HepG2 (cell line): Measurements from ENCODE around the gene AFG1L. TPM values are rescaled to one million over a fixed set of nuclear protein-coding genes. Genes with fewer than 3 reads are reported as not detected.

Experiments used
- BCLAF1 ChIP-seq: fragments of 450-650 bp; IDR thresholded peaks from 2 replicates; pipeline ENCODE4 v1.6.1; 2017; ENCODE audit warnings: mild to moderate bottlenecking
- CHCHD3 ChIP-seq: sonication (generic); formaldehyde crosslinking; IDR thresholded peaks from 2 replicates; pipeline ENCODE4 v1.8.0; 2022; ENCODE audit warnings: mild to moderate bottlenecking, missing genetic modification reagents, moderate library complexity
- FOXK2 ChIP-seq: fragments of 450-650 bp; IDR thresholded peaks from 2 replicates; pipeline ENCODE4 v1.6.1; 2016
- HNRNPK ChIP-seq: fragments of 200-400 bp; formaldehyde crosslinking; IDR thresholded peaks from 2 replicates; pipeline ENCODE4 v1.6.1; 2018; ENCODE audit warnings: low read length, low read depth, moderate library complexity, mild to moderate bottlenecking; ENCODE audit not compliant: poor library complexity, severe bottlenecking
- IKZF5 ChIP-seq: IDR thresholded peaks from 2 replicates; pipeline ENCODE4 v1.6.1; 2018; ENCODE audit warnings: missing genetic modification reagents, mild to moderate bottlenecking, missing compliant biosample characterization
- MXD1 ChIP-seq: sonication (generic); formaldehyde crosslinking; IDR thresholded peaks from 2 replicates; pipeline ENCODE4 v1.4.0; 2020; ENCODE audit warnings: mild to moderate bottlenecking, missing genetic modification reagents
- MYNN ChIP-seq: sonication (generic); formaldehyde crosslinking; IDR thresholded peaks from 2 replicates; pipeline ENCODE4 v1.4.0; 2020; ENCODE audit warnings: mild to moderate bottlenecking, low read depth, missing genetic modification reagents
- NBN ChIP-seq: fragments of 450-650 bp; conservative IDR thresholded peaks from 2 replicates; pipeline ENCODE4 v1.6.1; 2017
- NR1H2 ChIP-seq: sonication (generic); formaldehyde crosslinking; IDR thresholded peaks from 2 replicates; pipeline ENCODE4 v1.8.1; 2022; ENCODE audit warnings: low read depth, missing genetic modification reagents, borderline replicate concordance
- PRDM4 ChIP-seq: sonication (generic); formaldehyde crosslinking; IDR thresholded peaks from 2 replicates; pipeline ENCODE4 v1.9.0; 2021; ENCODE audit warnings: missing genetic modification reagents, borderline replicate concordance
- RARG ChIP-seq: sonication (generic); formaldehyde crosslinking; IDR thresholded peaks from 2 replicates; pipeline ENCODE4 v1.4.0; 2020; ENCODE audit warnings: low read depth, mild to moderate bottlenecking, missing genetic modification reagents
- SNRNP70 ChIP-seq: fragments of 200-400 bp; formaldehyde crosslinking; IDR thresholded peaks from 2 replicates; pipeline ENCODE4 v1.6.1; 2017; ENCODE audit warnings: mild to moderate bottlenecking, low read depth, low read length, moderate library complexity
- SOX5 ChIP-seq: IDR thresholded peaks from 2 replicates; pipeline ENCODE4 v1.6.1; 2016; ENCODE audit warnings: borderline replicate concordance
- XBP1 ChIP-seq: sonication (generic); formaldehyde crosslinking; IDR thresholded peaks from 2 replicates; pipeline ENCODE4 v1.5.0; 2020; ENCODE audit warnings: missing genetic modification reagents
- ZBTB33 ChIP-seq: sonication (generic); formaldehyde crosslinking; IDR thresholded peaks from 2 replicates; pipeline ENCODE4 v1.4.0; 2020; ENCODE audit warnings: missing genetic modification reagents
- ZNF281 ChIP-seq: sonication (generic); formaldehyde crosslinking; IDR thresholded peaks from 2 replicates; pipeline ENCODE4 v1.4.0; 2020; ENCODE audit warnings: missing genetic modification reagents, borderline replicate concordance
- ZNF737 ChIP-seq: sonication (generic); formaldehyde crosslinking; IDR thresholded peaks from 2 replicates; pipeline ENCODE4 v1.5.0; 2020; ENCODE audit warnings: missing genetic modification reagents, mild to moderate bottlenecking, borderline replicate concordance
- polyA plus RNA-seq, 8 experiments: library from polyadenylated mRNA; depleted of rRNA in 3 of 8; stranded (reverse) in 7 of 8; unstranded in 1 of 8; fragments of >200 nt; fragmentation: Illumina TruSeq in 4 of 8; extraction: Trizol in 4 of 8; gene quantifications; 2 replicates each; pipeline versions ENCODE4 v1.2.1 to v1.2.3, GENCODE V29; 2011 to 2016; ENCODE audit warnings: low read depth in 4 of 8, missing spikeins in 1 of 8, mixed read lengths in 1 of 8; ENCODE audit not compliant: insufficient read depth in 1 of 8
- total RNA-seq, 5 experiments: library from RNA; depleted of rRNA; stranded (reverse); fragments of >200 nt; fragmentation: Illumina TruSeq; extraction: Trizol; gene quantifications; 2 replicates each; pipeline ENCODE4 v1.2.3, GENCODE V29; 2016; ENCODE audit warnings: low read depth in 1 of 5

The AFG1L gene
- total and polyA plus RNA-seq, 2 of the 13 experiments (the other 11 are each of a cell fraction or from before 2014, with no cell fraction given), result 3.1 to 14.0 TPM

GRCh38 chr6:108558372-108559096, 263.7 kb downstream of the AFG1L start (continued):
- TF ChIP-seq MXD1 (CRISPR knock-in tag), result no peak
- no peak for TF ChIP-seq NR1H2 (CRISPR knock-in tag)
- no peak for TF ChIP-seq SNRNP70
- no peak for TF ChIP-seq MYNN (CRISPR knock-in tag)
- TF ChIP-seq PRDM4 (CRISPR knock-in tag), result no peak
- TF ChIP-seq ZBTB33 (CRISPR knock-in tag), result no peak
- peak; percentile 45; the same call in 1 of the 2 replicates for TF ChIP-seq SOX5 (CRISPR knock-in tag)
- no peak for TF ChIP-seq BCLAF1
- TF ChIP-seq ZNF281 (CRISPR knock-in tag), result peak; percentile 43; the same call in 1 of the 2 replicates
- TF ChIP-seq IKZF5 (CRISPR knock-in tag), result peak; percentile 43; the same call in 1 of the 2 replicates
- TF ChIP-seq ZNF737, result no peak
- no peak for TF ChIP-seq CHCHD3 (CRISPR knock-in tag)
- no peak for TF ChIP-seq RARG (CRISPR knock-in tag)
- TF ChIP-seq NBN, result no peak
- peak; percentile 96 for TF ChIP-seq HNRNPK
- no peak for TF ChIP-seq XBP1 (CRISPR knock-in tag)
- TF ChIP-seq FOXK2, result no peak
